Neural cell (in vitro differentiated cells): ENCODE results near the gene NRBF2.

Experiments used
- EZH2 ChIP-seq: fragments of 200-600, 300-800 bp; shearing (Covaris generic), sonication (generic); IDR thresholded peaks from 2 replicates; pipeline ENCODE4 v1.6.1; 2014; ENCODE audit warnings: antibody characterized with exemption, low read length, borderline replicate concordance, mild to moderate bottlenecking; ENCODE audit not compliant: insufficient read depth, poor library complexity, severe bottlenecking
- POLR2AphosphoS5 ChIP-seq: IDR thresholded peaks from 2 replicates; pipeline ENCODE4 v1.6.1; 2012

DNA sequence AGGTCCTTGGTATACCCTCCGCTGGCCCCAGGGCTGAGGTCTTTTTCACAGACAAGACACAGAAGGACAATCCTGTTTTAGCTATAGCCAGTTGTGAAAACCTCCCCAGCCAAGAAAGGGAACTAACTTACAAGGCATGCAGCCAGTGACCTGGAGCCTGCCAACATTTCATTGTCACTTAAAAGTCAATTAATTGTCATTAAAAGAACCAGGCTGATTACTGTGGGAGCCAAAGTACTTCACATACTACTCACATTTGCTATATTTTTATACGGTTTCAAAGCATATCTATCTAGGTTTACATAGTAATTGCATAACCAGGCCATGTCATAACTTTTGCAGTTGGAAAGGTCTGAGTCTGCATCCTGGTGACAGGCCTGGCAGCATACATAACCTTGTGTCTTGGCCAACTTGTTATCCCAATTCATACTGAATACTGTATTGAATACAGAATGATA lies 31.1 kb downstream of the NRBF2 start:
- no peak for TF ChIP-seq POLR2AphosphoS5
- TF ChIP-seq EZH2 = no peak
